ENCODE results near the gene MLLT3. TPM values are rescaled to one million over a fixed set of nuclear protein-coding genes. Genes with fewer than 3 reads are reported as not detected.

Gene MLLT3
- total and polyA plus RNA-seq, 2 of the 8 experiments (the other 6 are each of a cell fraction or from before 2014, with no cell fraction given), result 5.9 to 9.6 TPM

GRCh38 chr9:20302197-20302596 lies 320.1 kb downstream of the MLLT3 start:
- 22% methylated on average over 1 of the region's 1 CpG; no CpG with 5 or more reads in 1 of the 2 experiments for WGBS, 2 experiments (ENCODE audit: extremely low coverage in 1 of 2, insufficient coverage in 1 of 2, insufficient read length in 1 of 2, insufficient replicate concordance in 2 of 2, low coverage in 1 of 2, low lambda C conversion rate in 2 of 2, missing lambda C conversion rate in 1 of 2)
- Histone ChIP-seq H3K9ac (replicated peaks in 1 of 4; ENCODE audit: extremely low read depth in 1 of 4, low read depth in 3 of 4, low read length in 3 of 4) (no peak overlapping the region), H3K4me1 (replicated peaks in 1 of 4; ENCODE audit: control insufficient read depth in 3 of 4, insufficient read depth in 4 of 4, low read length in 3 of 4) (peaks cover 6 to 31% (median 22%) of the 10 kb centered on the region in 4 experiments; a peak in 5 of 7 replicates), H3K23me2 (ENCODE audit: low read depth, low read length) (no peaks in the 10 kb centered on the region), H4K8ac (ENCODE audit: extremely low read depth, insufficient read depth, low read length) (no peak overlapping the region), H3K36me3 (ENCODE audit: control insufficient read depth in 2 of 4, insufficient read depth in 4 of 4, low read length in 3 of 4) (no peaks in the 10 kb centered on the region), H3K4me2 (ENCODE audit: insufficient read depth in 1 of 2, low read depth in 2 of 2, low read length in 2 of 2) (peak overlapping the region; percentile 49 to 64; a peak in 2 of 4 replicates), H2AK5ac (ENCODE audit: low read depth, low read length) (no peak overlapping the region), H3K4ac (replicated peaks; ENCODE audit: insufficient read length, low read depth, low read length) (no peak overlapping the region), H3K56ac (replicated peaks; ENCODE audit: insufficient read length, low read depth, low read length) (no peak overlapping the region), H3K79me2 (ENCODE audit: control insufficient read depth in 1 of 2, insufficient read depth in 2 of 2, low read length in 2 of 2) (no peaks in the 10 kb centered on the region), H4K5ac (ENCODE audit: insufficient read length, low read depth, low read length) (peak overlapping the region; percentile 69), H3K23ac (ENCODE audit: insufficient read length) (no peak overlapping the region), H2AFZ (ENCODE audit: low read length) (no peak overlapping the region), H3K27me3 (replicated peaks in 1 of 4; ENCODE audit: control insufficient read depth in 3 of 4, extremely low read depth in 1 of 4, insufficient read depth in 3 of 4, low read length in 3 of 4) (no peaks in the 10 kb centered on the region), H4K20me1 (replicated peaks in 1 of 2; ENCODE audit: control insufficient read depth in 1 of 2, insufficient read depth in 2 of 2, low read length in 2 of 2) (no peaks in the 10 kb centered on the region), H3K4me3 (ENCODE audit: extremely low read depth in 1 of 4, insufficient read depth in 2 of 4, low read depth in 3 of 4, low read length in 4 of 4) (peak overlapping the region in 1 of 4 experiments; percentile 39; a peak in 2 of 8 replicates), H3K79me1 (ENCODE audit: low read depth, low read length) (no peaks in the 10 kb centered on the region), H3K9me3 (ENCODE audit: insufficient read depth in 2 of 2, low read depth in 1 of 2, low read length in 1 of 2) (no peaks in the 10 kb centered on the region), H2BK120ac (replicated peaks; ENCODE audit: low read depth, low read length) (peak overlapping the region; percentile 52), H3K27ac (ENCODE audit: low read depth, low read length) (peak overlapping the region; percentile 56; the same call in 1 of the 2 replicates), H4K91ac (replicated peaks; ENCODE audit: insufficient read length, low read length) (no peak overlapping the region), H3K18ac (ENCODE audit: extremely low read depth, low read length) (no peak overlapping the region), H3K14ac (ENCODE audit: insufficient read length) (no peak overlapping the region), H2BK20ac (ENCODE audit: low read length) (no peak overlapping the region), H2BK15ac (ENCODE audit: low read length) (no peak overlapping the region), H2BK5ac (ENCODE audit: low read depth, low read length) (peak overlapping the region; percentile 95; the same call in 1 of the 2 replicates), H2BK12ac (ENCODE audit: low read depth, low read length) (no peak overlapping the region)
- DNase-seq (ENCODE audit: low read depth in 1 of 2, low spot score in 2 of 2) (no peak), FAIRE-seq (peak; percentile 88)
- CTCF ChIA-PET (ENCODE audit: partially characterized antibody), result no interaction called here
- POLR2A ChIA-PET (ENCODE audit: partially characterized antibody), result no interaction called here
- peak; percentile 27; the same call in 1 of the 2 replicates for TF ChIP-seq SP1 (IDR thresholded peaks at IDR 0.05; ENCODE audit: low read depth, low read length)
- no peak for TF ChIP-seq RXRA (IDR thresholded peaks at IDR 0.05; ENCODE audit: insufficient read depth, low read depth, low read length)
- 0 out of 3 replicates have a peak, but pooled peaks of 1 of the 2 experiments have one; percentile 29 for TF ChIP-seq EP300 (IDR thresholded peaks at IDR 0.05; ENCODE audit: borderline replicate concordance in 1 of 2, low read depth in 2 of 2, low read length in 2 of 2)
- no peak for TF ChIP-seq CBX5 (IDR thresholded peaks at IDR 0.05; ENCODE audit: low read depth, low read length)
- no peak for TF ChIP-seq SIRT6 (IDR thresholded peaks at IDR 0.05; ENCODE audit: low read length)
- TF ChIP-seq NANOG (IDR thresholded peaks at IDR 0.05; ENCODE audit: insufficient read depth, low read depth, low read length, poor library complexity, severe bottlenecking), result peak; percentile 57
- TF ChIP-seq, protein P1, sequence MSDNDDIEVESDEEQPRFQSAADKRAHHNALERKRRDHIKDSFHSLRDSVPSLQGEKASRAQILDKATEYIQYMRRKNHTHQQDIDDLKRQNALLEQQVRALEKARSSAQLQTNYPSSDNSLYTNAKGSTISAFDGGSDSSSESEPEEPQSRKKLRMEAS (IDR thresholded peaks at IDR 0.05), result no peak
- no peak for TF ChIP-seq TAF7 (optimal IDR thresholded peaks at IDR 0.05; ENCODE audit: borderline replicate concordance, low read depth, low read length)
- TF ChIP-seq HDAC2 (IDR thresholded peaks at IDR 0.05; ENCODE audit: borderline replicate concordance in 1 of 2, low read depth in 2 of 2, low read length in 2 of 2), result 0 out of 4 replicates have a peak, but pooled peaks of 1 of the 2 experiments have one; percentile 69
- no peak for TF ChIP-seq TEAD4 (IDR thresholded peaks at IDR 0.05; ENCODE audit: low read depth, low read length)

Data from H1 (cell line).